CD4-positive, alpha-beta T cell (primary cell): ENCODE data around the gene ARID1A. TPM values are rescaled to one million over a fixed set of nuclear protein-coding genes. Genes with fewer than 3 reads are reported as not detected.
A peak's percentile ranks its signal among the peaks of the same experiment; 100 is the strongest.

Source experiments
- ATAC-seq: fragments of 200-7000 bp; cut with Tn5 transposase; one replicate; pipeline ENCODE4 v1.10.0; 2022; ENCODE audit warnings: mild to moderate bottlenecking; ENCODE audit not compliant: poor library complexity
- CTCF ChIA-PET: fragments of 350-600 bp; sonication (Branson Sonifier 250); formaldehyde crosslinking; loops from one replicate; lab custom pipeline; 2021; ENCODE audit warnings: antibody characterized with exemption, inconsistent platforms; lab: Charles Lee
- POLR2A ChIA-PET: fragments of 350-600 bp; sonication (Branson Sonifier 250); formaldehyde crosslinking; loops from one replicate; lab custom pipeline; 2021; ENCODE audit warnings: antibody characterized with exemption, inconsistent platforms; lab: Charles Lee
- DNase-seq, 14 experiments: peaks; one replicate each; pipeline ENCODE4 v3.0.0-alpha.2; 2013 to 2020; ENCODE audit warnings: mixed read lengths in 2 of 14
- H3K27ac ChIP-seq, 2 donors: one replicate each; pipeline versions ENCODE4 v1.5.1 to v1.7.0; 2013; ENCODE audit warnings: low read length in 2 of 2, low read depth in 1 of 2, mild to moderate bottlenecking in 1 of 2
- H3K27me3 ChIP-seq, 2 experiments: 1 replicate in 1 of 2; 2 replicates in 1 of 2; pipeline versions ENCODE4 v1.6.1 to v1.7.0; 2013; ENCODE audit warnings: low read length in 2 of 2, control low read depth in 1 of 2, mild to moderate bottlenecking in 1 of 2, moderate library complexity in 1 of 2; ENCODE audit not compliant: insufficient read depth in 2 of 2, control insufficient read depth in 1 of 2
- H3K36me3 ChIP-seq: one replicate; pipeline ENCODE4 v1.6.1; 2013; ENCODE audit warnings: low read length, control low read depth; ENCODE audit not compliant: insufficient read depth
- H3K4me1 ChIP-seq: one replicate; pipeline ENCODE4 v1.6.1; 2013; ENCODE audit warnings: low read length, control low read depth; ENCODE audit not compliant: insufficient read depth
- H3K4me3 ChIP-seq: one replicate; pipeline ENCODE4 v1.5.1; 2013; ENCODE audit warnings: mild to moderate bottlenecking, low read length, moderate library complexity
- H3K9me3 ChIP-seq, 2 experiments: 1 replicate in 1 of 2; 2 replicates in 1 of 2; pipeline versions ENCODE4 v1.6.1 to v1.7.0; 2013; ENCODE audit warnings: low read length in 2 of 2, mild to moderate bottlenecking in 2 of 2, control low read depth in 1 of 2, moderate library complexity in 1 of 2; ENCODE audit not compliant: control insufficient read depth in 1 of 2, insufficient read depth in 1 of 2
- H3K27ac Mint-ChIP-seq: one replicate; pipeline ENCODE4 v1.8.0; 2020; ENCODE audit warnings: mixed read lengths
- H3K27me3 Mint-ChIP-seq: one replicate; pipeline ENCODE4 v1.8.0; 2021; ENCODE audit warnings: mixed read lengths
- H3K36me3 Mint-ChIP-seq: one replicate; pipeline ENCODE4 v1.8.0; 2021; ENCODE audit warnings: low read depth, mixed read lengths
- H3K4me1 Mint-ChIP-seq: one replicate; pipeline ENCODE4 v1.8.0; 2021; ENCODE audit warnings: low read depth, mixed read lengths
- H3K4me3 Mint-ChIP-seq: one replicate; pipeline ENCODE4 v1.8.0; 2020; ENCODE audit warnings: mild to moderate bottlenecking, mixed read lengths
- H3K9me3 Mint-ChIP-seq: one replicate; pipeline ENCODE4 v1.8.0; 2020; ENCODE audit warnings: mixed read lengths
- CTCF ChIP-seq: fragments of 200-600 bp; IDR thresholded peaks from one replicate; pipeline ENCODE4 v1.8.0; 2022; ENCODE audit warnings: antibody characterized with exemption, mild to moderate bottlenecking
- intact Hi-C, 2 experiments: fragments of 100-400 bp; cut with DNase I in 1 of 2; cut with micrococcal nuclease in 1 of 2; formaldehyde crosslinking; loops; one replicate each; pipeline versions ENCODE4 v1.15.1 to v1.9.0; 2023 to 2025; cut with DNase I, micrococcal nuclease
- total RNA-seq, 174 experiments: library from RNA in 2 of 174; stranded (reverse) in 2 of 174; gene quantifications; one replicate each; pipeline ENCODE4 v1.2.3 and lab custom pipeline; 2021 to 2026

Gene ARID1A
- total RNA-seq, 2 experiments from 2014 or later = 102 to 103 TPM

GRCh38 chr1:26829184-26829911, 133.5 kb downstream of the ARID1A start:
- ChIA-PET CTCF (interaction anchor here (1.2 to 3.0 kb wide), 2 partner anchors 19 to 41 kb away, joined by 3 to 12 read pairs; no protein-coding TSS in a partner anchor), POLR2A (interaction anchor here (1.4 kb wide), 1 partner anchor 61 kb away, joined by 3 read pairs; the partner anchor contains the start of gene GPN2)
- Histone ChIP-seq H3K9me3 (no peaks in the 10 kb centered on the region), H3K27ac (peak overlapping the region; percentile 49 to 62), H3K27me3 (no peaks in the 10 kb centered on the region), H3K36me3 (peaks cover 33% of the 10 kb centered on the region), H3K4me3 (peak overlapping the region; percentile 21), H3K4me1 (peaks cover 88% of the 10 kb centered on the region)
- intact Hi-C loops = no loop called here
- Mint-ChIP-seq H3K4me3 (peak overlapping the region; percentile 94), H3K4me1 (peaks cover 90% of the 10 kb centered on the region), H3K36me3 (peaks cover 55% of the 10 kb centered on the region), H3K27ac (peak overlapping the region; percentile 100), H3K27me3 (no peaks in the 10 kb centered on the region), H3K9me3 (no peaks in the 10 kb centered on the region)
- no peak for TF ChIP-seq CTCF
- DNase-seq = no peak
- ATAC-seq = no peak

GRCh38 chr1:26831059-26831458, 135.2 kb downstream of the ARID1A start:
- H3K4me3 ChIP-seq = no peak overlapping the region
- no peaks in the 10 kb centered on the region for H3K27me3 Mint-ChIP-seq
- H3K4me1 Mint-ChIP-seq = peaks cover 83% of the 10 kb centered on the region
- CTCF ChIA-PET = interaction anchor here (1.0 to 3.0 kb wide), 3 partner anchors 10 to 21 kb away, joined by 4 to 12 read pairs (median 8); no protein-coding TSS in a partner anchor
- peaks cover 83% of the 10 kb centered on the region for H3K4me1 ChIP-seq
- H3K36me3 ChIP-seq = peaks cover 49% of the 10 kb centered on the region
- H3K27ac Mint-ChIP-seq = peak overlapping the region; percentile 100
- DNase-seq = no peak
- H3K9me3 ChIP-seq = no peaks in the 10 kb centered on the region
- ATAC-seq = no peak
- TF ChIP-seq CTCF = no peak
- peak overlapping the region; percentile 96 to 97 for H3K27ac ChIP-seq
- no peaks in the 10 kb centered on the region for H3K9me3 Mint-ChIP-seq
- peak overlapping the region; percentile 43 for H3K4me3 Mint-ChIP-seq
- intact Hi-C loops = loop anchor here in 1 of 2 experiments (5.0 kb wide), 1 partner anchor 36 kb away; no protein-coding TSS in a partner anchor
- H3K27me3 ChIP-seq = no peaks in the 10 kb centered on the region
- POLR2A ChIA-PET = interaction anchor here (1.0 to 1.5 kb wide), 2 partner anchors 10 to 19 kb away, joined by 3 to 7 read pairs; no protein-coding TSS in a partner anchor
- peaks cover 67% of the 10 kb centered on the region for H3K36me3 Mint-ChIP-seq

Other genes with a start within 250 kb of the ARID1A start
- 100 to 1,000 TPM; 323 to 330 TPM for gene HMGN2, start 223.6 kb upstream of the ARID1A start, total RNA-seq
- 10 to 100 TPM; 29.1 to 29.6 TPM for gene RPS6KA1, start 166.3 kb upstream of the ARID1A start, total RNA-seq
- gene PIGV, start 91.9 kb downstream of the ARID1A start, total RNA-seq = 1 to 10 TPM; 3.8 to 4.7 TPM
- 10 to 100 TPM; 46.2 to 48.0 TPM for gene ZDHHC18, start 130.7 kb downstream of the ARID1A start, total RNA-seq
- gene SFN, start 167.1 kb downstream of the ARID1A start, total RNA-seq = 1 to 10 TPM; 1.2 to 2.0 TPM
- 10 to 100 TPM; 42.0 to 44.4 TPM for gene GPN2, start 194.3 kb downstream of the ARID1A start, total RNA-seq
- 10 to 100 TPM; 30.2 to 32.4 TPM for gene GPATCH3, start 204.5 kb downstream of the ARID1A start, total RNA-seq
- not detected for gene NR0B2, start 218.0 kb downstream of the ARID1A start, total RNA-seq
- gene NUDC, start 225.7 kb downstream of the ARID1A start, total RNA-seq = 10 to 100 TPM; 43.0 to 44.6 TPM